HG03135 (cell line): ENCODE measurements around the gene PHF14.
"Not testable (repeated sequence)": the region's sequence is repeated elsewhere in the genome, so short reads cannot be mapped to it uniquely, and the experiment has no call there.

Experiments used
- ATAC-seq: cut with Tn5 transposase; IDR thresholded peaks from one replicate; pipeline ENCODE4 v1.9.1; 2021; ENCODE audit warnings: mild to moderate bottlenecking, moderate library complexity; ENCODE audit not compliant: unreplicated experiment

Gene PHF14

DNA sequence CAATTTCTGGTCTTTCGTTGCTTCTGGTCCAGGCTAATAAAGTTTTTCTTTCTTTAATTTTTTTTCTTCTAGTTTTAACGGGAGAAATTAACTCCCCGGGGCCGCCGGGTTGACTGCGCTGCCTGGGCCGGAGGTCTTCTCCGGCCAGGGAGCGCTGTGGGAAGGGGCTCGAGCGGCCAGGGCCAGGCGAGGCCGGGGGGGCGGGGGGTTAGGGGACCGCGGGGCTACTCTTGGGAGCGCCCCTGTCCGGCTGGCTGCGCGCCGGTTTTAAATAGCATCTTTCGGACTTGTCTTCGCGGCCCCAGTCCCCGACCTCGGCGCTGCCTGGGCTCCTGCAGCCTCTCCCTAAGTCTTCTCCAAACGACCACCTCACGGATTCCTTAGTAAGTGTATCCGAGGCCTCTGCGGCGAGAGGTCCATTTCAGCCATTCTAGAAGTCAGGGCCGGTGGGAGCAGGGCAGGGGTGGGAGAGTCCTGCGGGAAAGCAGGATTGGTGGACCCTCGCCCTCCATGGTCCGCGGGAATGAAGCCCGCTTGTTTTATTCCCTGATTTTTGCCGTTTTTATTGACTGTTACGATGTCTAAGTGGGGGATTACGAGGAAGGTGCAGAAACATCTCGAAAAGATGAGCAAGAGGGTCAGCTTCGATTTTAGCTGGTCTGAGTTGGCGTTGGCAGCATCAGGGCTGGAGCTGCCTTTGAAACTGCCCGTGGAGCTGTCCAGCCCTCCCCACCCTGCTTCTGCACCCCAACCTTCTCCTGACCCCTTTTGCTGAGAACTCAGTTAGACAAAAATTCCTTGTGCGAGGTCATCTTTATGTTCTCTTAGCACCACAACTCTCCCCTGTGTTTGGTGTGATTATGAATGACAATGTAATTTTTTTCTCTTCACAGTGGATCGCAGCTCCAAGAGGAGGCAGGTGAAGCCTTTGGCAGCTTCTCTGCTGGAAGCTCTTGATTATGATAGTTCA lies 555 bp downstream of the PHF14 start:
- peak; percentile 26 for ATAC-seq

DNA sequence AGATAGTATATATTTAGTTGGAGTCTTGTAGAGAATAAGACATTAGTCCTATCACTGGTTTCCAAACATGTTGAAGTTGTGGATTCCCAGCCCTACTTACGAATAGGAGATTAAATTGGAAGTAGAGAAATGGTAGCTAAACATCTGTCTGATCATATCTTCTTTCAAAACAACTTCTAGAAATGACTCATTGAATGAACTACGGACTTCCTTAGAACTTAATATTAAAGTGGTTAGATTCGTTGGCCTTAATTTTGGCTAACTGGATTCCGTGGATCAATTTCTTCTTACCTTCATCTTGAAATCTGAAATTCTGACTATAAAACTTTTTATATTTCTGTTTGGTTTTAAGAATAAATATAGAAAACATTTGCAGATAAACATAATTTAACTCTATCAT lies 3.4 kb downstream of the PHF14 start:
- ATAC-seq: no peak

DNA sequence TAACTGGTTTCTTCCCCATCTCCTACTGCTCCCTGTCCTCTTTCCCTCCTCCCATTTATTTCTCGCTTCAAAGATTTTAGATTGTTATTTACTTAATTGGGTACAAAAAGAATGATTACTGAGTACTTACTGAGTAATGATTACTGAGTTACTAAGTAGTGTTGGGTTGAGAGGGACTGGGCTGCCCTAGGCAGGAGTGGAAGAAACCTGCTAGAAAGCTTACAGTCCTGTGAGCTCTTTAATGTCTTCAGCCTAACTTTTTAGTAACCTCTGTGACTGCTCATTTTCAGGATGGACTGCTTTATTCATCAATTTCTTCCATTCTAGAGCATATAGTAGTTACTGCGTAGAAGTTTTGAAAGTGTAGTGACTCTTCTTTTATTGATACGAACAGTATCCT lies 7.6 kb downstream of the PHF14 start:
- ATAC-seq: no peak

DNA sequence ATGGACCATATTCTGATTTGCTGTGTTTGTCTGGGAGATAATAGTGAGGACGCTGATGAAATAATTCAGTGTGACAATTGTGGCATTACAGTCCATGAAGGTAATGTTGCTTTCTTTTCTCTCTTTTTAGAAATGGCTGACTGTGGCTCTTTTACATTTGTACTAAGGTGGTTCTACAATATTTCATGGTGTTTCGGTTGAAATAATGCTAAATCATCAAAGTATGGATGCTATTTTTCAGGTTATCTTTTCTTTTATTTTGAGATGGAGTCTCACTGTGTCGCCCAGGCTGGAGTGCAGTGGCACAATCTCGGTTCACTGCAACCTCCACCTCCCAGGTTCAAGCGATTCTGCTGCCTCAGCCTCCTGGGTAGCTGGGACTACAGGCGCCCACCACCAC lies 17.1 kb downstream of the PHF14 start:
- not testable (repeated sequence) for ATAC-seq

DNA sequence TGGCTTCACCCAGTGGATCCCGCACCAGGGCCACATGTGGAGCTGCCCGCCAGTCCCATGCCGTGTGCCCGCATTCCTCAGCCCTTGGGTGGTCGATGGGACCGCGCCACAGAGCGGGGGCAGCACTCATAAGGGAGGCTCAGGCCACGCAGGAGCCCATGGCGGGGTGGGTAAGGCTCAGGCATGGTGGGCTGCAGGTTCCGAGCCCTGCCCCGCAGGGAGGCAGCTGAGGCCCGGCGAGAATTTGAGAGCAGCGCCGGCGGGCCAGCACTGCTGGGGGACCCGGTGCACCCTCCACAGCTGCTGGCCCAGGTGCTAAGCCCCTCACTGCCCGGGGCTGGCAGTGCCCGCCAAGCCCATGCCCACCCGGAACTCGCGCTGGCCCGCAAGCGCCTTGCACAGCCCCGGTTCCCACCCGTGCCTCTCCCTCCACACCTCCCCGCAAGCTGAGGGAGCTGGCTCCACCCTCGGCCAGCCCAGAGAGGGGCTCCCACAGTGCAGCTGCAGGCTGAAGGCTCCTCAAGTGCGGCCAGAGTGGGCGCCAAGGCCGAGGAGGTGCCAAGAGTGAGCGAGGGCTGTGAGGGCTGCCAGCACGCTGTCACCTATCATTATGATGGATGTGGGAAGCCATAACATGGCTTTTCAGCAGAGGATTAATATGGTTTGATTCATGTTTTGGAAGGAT lies 22.0 kb downstream of the PHF14 start:
- ATAC-seq: not testable (repeated sequence)

DNA sequence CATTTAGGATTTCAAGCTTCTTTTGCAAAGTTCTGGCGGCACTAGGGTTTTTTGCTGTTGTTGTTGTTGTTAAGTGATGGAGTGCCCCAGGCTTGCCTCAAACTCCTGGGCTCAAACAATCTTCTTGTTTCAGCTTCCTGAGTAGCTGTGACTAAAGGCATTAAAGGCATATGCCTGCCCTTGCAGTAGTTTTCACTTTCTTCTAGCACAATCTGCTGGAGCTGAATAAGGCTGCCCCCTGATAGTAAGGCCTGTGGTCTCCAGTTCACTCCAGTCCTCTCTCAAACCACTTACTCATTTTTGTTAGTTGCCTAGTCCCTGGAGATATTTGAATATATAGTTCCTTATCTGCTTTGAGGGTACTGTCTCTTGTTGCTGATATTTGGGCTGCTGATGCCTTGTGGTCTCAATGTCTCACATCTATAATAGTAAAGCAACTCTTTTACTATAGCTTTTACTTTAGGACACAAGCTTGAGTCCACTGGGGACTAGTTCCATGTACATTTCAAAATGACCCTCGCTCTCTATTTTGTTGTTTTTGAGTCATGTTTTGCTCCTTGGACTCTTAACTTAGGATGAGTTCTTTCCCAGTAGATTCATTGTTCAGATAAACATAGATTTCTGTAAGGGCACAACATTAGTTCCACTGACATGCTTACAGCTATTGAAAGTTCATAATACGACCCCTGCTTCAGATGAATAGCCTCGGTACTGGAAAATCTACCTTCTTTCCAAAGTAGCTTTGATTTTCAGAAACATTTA lies 25.5 kb downstream of the PHF14 start:
- no peak for ATAC-seq

DNA sequence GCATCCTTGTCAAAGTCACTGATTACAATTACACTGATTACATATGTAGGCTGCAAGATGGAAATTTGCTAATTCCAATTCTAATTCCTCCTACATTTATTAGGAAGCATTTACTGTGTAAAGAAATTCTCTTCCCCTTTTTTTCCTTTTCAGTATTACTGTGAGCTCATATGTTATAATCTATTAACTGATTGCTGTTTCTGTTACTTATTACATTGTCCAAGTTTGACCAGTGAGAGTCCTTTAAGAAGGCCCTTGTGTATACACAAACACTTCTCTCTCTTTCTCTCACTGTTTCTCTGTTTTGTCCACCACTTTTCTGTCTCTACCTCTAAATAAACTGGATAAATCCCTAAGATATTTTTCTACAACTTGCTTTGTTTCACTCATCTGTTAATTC lies 31.5 kb downstream of the PHF14 start:
- ATAC-seq: no peak

DNA sequence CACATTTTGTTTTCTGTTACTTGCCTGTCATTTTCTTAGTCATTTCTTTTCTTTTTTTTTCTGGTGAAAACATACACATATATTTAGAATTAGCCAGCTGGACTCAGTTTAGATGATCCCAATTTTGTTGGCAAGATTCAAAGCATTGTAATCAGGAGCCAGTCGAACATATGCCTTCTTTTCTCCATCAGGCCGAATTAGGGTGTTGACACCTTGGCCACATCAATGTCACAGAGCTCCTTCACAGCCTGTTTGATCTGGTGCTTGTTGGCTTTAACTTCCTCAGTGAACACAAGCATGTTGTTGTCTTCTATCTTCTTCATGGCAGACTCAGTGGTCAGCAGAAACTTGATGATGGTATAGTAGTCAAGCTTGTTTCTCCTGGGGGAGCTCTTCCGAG lies 32.6 kb downstream of the PHF14 start:
- ATAC-seq: no peak

DNA sequence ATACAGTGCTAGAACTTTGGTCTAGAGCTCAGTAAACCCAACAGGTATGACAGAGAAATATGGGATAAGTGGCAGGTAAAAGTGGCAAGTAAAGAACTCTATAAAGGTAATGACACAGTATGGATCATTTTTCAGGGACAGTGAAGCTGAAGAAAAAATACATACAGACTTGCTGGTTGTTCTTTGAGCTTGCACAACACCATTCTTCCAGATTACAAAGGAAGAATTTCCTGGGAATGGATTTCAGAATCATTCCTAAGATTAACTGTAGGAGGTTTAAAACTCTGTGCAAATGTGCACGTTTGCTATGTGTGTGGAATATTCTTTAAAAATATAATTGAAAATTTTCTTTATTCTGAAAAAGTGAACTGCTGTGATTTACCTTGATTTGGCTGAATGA lies 36.0 kb downstream of the PHF14 start:
- ATAC-seq: no peak

DNA sequence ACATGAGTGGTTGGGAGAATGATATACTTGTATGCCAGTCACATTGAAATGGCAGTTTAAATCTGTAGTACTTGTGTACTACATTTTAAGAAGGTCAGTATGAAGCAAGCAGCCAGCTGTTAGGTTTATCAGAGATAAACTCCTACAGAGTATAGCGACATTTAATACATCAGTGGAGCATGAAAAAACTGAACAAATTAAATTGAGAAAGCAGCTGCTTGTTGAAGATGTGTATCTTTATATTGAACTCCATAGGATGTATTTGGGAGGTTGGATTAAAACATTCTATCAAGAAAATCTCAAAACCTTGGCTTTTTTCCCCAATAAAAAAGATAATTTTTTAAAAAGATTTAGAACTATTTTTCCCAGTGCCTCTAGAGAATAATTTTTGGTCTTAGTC lies 47.8 kb downstream of the PHF14 start:
- no peak for ATAC-seq

DNA sequence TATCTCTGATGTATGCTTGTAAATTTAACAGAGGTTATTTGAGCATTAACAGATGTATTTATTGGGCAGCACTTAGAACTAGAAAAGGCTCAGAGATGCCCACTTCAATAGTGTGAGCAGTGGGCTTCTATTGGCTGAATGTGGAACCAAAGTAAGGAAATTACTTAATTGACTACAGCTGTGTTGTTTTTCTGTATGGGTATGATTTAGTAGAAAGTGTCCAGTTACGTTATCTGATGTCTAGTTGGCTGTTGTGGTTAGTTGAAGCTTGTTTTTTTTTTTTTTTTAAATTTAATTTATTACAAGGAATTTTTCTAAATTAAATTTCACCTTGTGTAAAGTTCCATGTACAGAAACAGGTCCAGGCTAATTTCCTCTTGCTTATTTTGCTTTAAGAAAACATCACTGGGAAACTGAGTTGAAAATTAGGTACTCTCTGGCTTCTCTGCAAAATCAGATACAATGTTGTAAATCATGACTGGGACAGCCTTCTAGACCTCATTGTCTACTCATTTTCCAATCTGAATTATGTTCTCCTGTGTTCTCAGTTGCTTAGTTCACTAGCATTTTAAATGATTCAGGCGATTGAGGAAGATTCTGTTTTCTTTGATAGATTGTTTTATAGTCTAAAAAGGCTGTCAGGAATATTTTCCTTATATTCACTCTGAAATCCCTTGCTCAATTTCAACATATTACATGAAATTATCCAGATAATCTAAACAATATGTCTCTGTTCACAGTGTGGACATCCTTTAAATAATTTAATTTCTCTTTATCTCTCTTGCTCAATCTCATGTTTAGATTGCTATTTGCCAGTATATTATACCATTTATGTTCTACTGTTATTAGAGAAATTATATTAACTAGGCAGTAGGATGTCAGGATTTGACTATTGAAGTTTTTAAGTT lies 53.0 kb downstream of the PHF14 start:
- ATAC-seq: no peak

DNA sequence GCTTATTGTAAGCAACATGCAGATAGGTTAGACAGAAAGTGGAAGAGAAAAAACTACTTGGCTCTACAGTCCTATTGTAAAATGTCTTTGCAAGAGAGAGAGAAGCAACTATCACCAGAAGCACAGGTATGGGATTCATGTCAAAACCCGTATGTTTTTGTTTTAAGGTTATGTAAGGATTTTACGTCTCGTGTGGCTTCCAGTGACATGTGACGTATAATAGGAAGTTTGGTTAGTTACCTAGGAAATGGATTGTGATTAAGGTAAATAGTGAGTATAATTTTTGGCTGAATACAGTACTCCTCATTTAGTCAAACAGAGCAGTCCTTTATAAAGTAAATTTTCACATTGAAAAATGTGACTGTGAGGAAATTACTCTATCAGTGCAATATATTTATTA lies 62.0 kb downstream of the PHF14 start:
- ATAC-seq: no peak

DNA sequence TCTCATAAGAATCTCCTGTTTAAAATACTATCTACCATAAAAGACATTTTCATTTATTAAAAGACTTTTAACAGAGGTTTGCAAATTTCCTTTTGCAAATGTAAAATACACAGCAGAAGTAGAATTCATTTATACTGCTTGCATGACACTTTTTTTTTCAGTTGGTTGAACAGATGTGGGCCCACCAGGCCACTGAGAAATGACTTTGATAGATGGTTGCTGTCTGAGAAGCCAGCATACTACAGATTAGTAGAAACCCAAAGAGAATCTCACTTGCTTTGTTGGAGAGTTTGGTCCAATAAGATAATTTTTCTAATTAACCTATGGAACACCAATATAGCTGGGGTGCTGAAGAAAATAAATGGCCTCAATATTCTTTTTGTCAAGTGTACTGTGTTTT lies 66.3 kb downstream of the PHF14 start:
- no peak for ATAC-seq

DNA sequence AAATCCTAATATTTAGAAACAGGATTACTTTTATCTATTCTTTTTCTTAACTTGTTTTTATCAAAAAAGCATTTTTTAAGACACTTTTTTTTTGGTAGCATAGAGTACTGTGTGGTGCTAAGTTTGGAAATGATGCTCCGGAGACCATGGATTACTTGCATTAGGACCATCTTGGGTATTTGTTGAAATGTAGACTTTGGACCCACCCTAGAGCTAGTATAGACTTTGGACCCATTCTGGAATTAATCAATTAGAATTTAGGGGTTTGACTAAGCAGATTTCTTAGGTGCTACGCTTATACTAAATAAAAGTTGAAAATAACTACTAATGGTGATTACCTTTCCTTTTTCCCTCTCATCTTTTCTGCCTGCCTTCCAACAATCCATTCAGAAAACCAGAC lies 80.4 kb downstream of the PHF14 start:
- no peak for ATAC-seq

DNA sequence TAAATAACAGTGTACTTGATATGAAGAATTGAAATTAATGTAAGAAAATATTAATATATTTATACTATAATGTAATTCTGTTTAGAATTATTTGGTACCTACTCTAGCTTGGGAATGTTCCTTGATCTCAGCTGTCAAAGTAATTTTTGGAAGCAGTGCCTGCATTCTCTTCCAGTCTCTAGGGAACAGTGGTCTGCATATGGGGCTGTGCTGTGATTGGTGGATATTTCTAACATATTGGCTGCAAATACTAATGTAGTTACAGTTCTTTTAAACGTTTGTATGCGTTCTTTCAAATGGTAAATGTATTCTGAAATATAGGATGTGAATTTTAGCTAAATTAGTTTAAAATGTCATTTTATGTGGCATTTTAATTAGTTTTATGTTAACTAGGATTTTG lies 87.2 kb downstream of the PHF14 start:
- ATAC-seq: no peak

DNA sequence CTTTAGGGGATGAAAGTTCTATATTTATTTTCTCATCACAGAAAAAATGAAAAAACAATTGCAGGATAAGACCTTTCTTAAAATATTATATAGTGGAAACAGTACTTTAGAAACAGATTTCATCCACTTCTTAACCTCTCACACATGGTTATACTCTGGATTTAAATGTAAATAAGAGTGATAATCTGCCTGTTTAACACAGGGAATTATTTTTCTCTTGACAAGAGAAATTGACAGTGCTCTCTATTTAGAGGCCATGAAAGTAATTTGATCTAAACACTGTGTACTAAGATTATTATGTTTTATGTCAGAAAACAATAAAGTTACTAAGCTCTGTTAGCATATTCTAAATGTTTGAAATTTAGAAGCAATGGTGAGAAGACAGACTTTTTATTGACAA lies 88.4 kb downstream of the PHF14 start:
- ATAC-seq: no peak

DNA sequence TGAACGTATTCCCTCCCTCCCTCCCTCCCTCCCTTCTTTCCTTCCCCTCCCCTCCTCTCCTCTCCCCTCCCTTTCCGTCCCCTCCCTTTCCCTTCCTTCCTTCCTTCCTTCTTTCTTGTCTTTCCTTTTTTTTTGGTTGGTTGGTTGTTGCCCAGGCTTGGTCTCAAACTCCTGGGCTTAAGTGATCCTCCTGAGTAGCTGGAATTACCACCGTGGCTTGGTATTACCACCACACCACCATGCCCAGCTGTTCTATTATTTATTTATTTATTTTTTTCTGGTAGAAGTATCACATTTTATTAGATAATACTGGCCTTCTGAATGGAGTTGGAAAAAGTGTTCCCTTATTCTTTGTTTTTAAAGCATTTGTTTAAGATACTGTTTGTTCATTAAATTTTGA lies 95.9 kb downstream of the PHF14 start:
- ATAC-seq: no peak

DNA sequence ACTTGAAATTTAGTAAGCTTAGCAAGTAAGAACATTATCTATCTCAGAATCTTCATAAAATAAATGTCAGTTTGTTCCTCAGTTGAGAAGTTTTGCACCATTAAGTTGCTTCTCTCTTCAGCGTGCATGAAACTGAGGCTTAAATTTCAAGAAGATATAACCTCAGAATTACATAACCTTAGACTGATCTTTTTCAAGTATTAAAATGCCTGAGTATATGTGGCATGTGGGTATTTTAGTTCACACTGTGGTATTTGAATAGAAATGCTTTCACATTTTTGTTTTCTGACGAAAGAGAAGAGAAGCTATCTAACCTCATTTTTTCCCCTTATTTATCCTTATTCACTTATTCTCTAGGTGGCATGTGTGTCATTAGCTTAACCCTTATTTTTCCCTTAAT lies 104.1 kb downstream of the PHF14 start:
- no peak for ATAC-seq

DNA sequence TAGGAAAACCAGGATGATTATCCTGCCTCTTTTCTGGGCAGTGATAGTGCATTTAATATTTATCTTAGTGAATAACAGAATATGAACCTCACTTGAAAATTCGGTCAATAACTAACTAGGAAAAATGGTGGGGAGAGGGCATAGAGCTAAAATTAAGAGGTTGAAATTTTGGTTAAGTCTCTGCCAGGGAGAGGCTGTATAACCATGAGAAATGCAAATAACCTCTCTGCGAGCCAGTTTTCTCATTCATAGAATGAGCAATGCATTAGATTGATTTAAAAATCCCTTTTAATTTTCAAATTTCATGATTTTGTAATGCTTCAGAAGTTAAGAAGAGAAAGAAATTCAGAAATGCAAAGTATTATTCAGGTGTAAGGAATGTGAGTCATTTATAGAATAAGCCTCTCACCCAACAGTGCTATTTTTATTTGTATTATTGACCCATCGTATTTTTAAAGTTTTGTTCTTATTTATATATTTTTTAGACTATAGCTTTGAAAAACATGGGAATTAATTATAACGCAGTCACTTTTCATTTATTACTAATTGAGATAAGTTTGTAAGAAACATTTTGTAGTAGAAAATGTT lies 104.7 kb downstream of the PHF14 start:
- ATAC-seq: no peak

DNA sequence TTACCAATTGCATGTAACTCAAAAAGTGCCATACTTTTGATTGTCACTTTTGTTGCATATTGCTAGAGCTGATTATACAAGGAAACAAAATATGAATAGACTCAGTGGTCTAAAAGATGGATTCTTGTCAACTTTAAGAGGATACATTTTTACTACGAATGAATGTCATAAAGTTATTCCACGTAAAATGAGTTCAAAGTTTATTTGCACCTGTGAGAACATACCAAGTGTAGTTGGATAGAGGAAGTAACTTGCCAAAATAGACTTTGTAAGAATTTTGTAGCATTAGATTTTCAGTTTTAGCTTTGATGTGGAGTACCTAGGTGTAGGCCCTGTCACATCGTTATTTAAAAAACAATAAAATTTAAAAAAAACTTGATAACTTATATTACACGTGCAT lies 106.2 kb downstream of the PHF14 start:
- no peak for ATAC-seq
